ENCODE data around the gene SALL1.

GRCh38 chr16:51146256-51146924 lies 4.7 kb downstream of the SALL1 start:
- TF ChIP-seq CTCF (IDR thresholded peaks at IDR 0.05 in 8 of 11, conservative IDR thresholded peaks at IDR 0.05 in 3 of 11) (no peak), POLR2AphosphoS5 (IDR thresholded peaks at IDR 0.05) (no peak)
